Neutrophil (primary cell): ENCODE results near the gene DUSP3.

Experiments
- H3K27ac ChIP-seq: fragments of 200-600 bp; sonication (generic); 2 replicates; pipeline ENCODE4 v1.5.1; 2016; ENCODE audit warnings: mild to moderate bottlenecking, moderate library complexity
- H3K27me3 ChIP-seq: fragments of 200-600 bp; sonication (generic); 2 replicates; pipeline ENCODE4 v1.6.0; 2016; ENCODE audit warnings: mild to moderate bottlenecking
- H3K36me3 ChIP-seq: fragments of 200-600 bp; sonication (generic); 2 replicates; pipeline ENCODE4 v1.5.1; 2017
- H3K4me1 ChIP-seq, 2 experiments: fragments of 200-600 bp in 1 of 2; sonication (generic) in 1 of 2; 1 replicate in 1 of 2; 2 replicates in 1 of 2; pipeline versions ENCODE4 v1.5.1 to v1.6.1; 2013 to 2016; ENCODE audit warnings: low read depth in 1 of 2, low read length in 1 of 2, mild to moderate bottlenecking in 1 of 2, moderate library complexity in 1 of 2; ENCODE audit not compliant: control insufficient read depth in 1 of 2, insufficient read depth in 1 of 2
- H3K4me3 ChIP-seq, 2 experiments: fragments of 200-600 bp in 1 of 2; sonication (generic) in 1 of 2; 1 replicate in 1 of 2; 2 replicates in 1 of 2; pipeline ENCODE4 v1.5.1; 2013 to 2016; ENCODE audit warnings: low read depth in 1 of 2, low read length in 1 of 2, mild to moderate bottlenecking in 1 of 2, moderate library complexity in 1 of 2
- H3K9me3 ChIP-seq: fragments of 200-600 bp; sonication (generic); 2 replicates; pipeline ENCODE4 v1.5.1; 2016
- CTCF ChIP-seq: fragments of 200-600 bp; sonication (generic); IDR thresholded peaks from 2 replicates; pipeline ENCODE4 v1.5.1; 2016; ENCODE audit warnings: antibody characterized with exemption

Gene DUSP3

GRCh38 chr17:43719578-43719977 is 59.2 kb downstream of the DUSP3 start:
- Histone ChIP-seq H3K27me3 (peaks cover 63% of the 10 kb centered on the region), H3K4me1 (peaks cover 4 to 8% of the 10 kb centered on the region in 2 experiments), H3K9me3 (no peaks in the 10 kb centered on the region), H3K4me3 (no peak overlapping the region), H3K27ac (no peak overlapping the region), H3K36me3 (no peaks in the 10 kb centered on the region)
- TF ChIP-seq CTCF, result no peak

- Histone ChIP-seq H3K36me3 (no peaks in the 10 kb centered on the region), H3K27ac (no peak overlapping the region), H3K9me3 (no peaks in the 10 kb centered on the region), H3K4me1 (peaks cover 15 to 18% of the 10 kb centered on the region in 2 experiments), H3K4me3 (no peak overlapping the region), H3K27me3 (peaks cover 74% of the 10 kb centered on the region)
- no peak for TF ChIP-seq CTCF
Observed at GRCh38 chr17:43718544-43718943, 60.2 kb downstream of the DUSP3 start.

GRCh38 chr17:43717913-43718312 is 60.9 kb downstream of the DUSP3 start:
- no peaks in the 10 kb centered on the region for H3K36me3 ChIP-seq
- H3K4me1 ChIP-seq, result peaks cover 21 to 25% of the 10 kb centered on the region in 2 experiments
- TF ChIP-seq CTCF, result no peak
- no peaks in the 10 kb centered on the region for H3K9me3 ChIP-seq
- no peak overlapping the region for H3K27ac ChIP-seq
- H3K4me3 ChIP-seq, result no peak overlapping the region
- H3K27me3 ChIP-seq, result peaks cover 80% of the 10 kb centered on the region
